ENCODE data around the gene TTYH2.

The TTYH2 gene

GRCh38 chr17:74212913-74213791 lies at the start of gene TTYH2:
Gene TTYH2 (plus strand): TSS chr17:74213571. CDS start chr17:74213588, 17 bp downstream.
- H3K27me3 ChIP-seq (ENCODE audit: control insufficient read depth, insufficient read depth, low read length), result peaks cover 46% of the 10 kb centered on the region
- H3K36me3 ChIP-seq (ENCODE audit: control insufficient read depth, insufficient read depth, low read length), result peaks cover 22% of the 10 kb centered on the region
- H3K9me3 ChIP-seq (ENCODE audit: control insufficient read depth, insufficient read depth, low read depth, low read length), result no peaks in the 10 kb centered on the region
- H3K27ac ChIP-seq (ENCODE audit: low read depth, low read length), result no peak within 1 kb of the TSS
- H3K4me3 ChIP-seq (ENCODE audit: low read depth, low read length), result peak within 1 kb of the TSS; percentile 66
- peak within 1 kb of the TSS; percentile 44 for H3K9ac ChIP-seq (ENCODE audit: low read length)
- H3K4me1 ChIP-seq (ENCODE audit: control insufficient read depth, insufficient read depth, low read length), result peaks cover 33% of the 10 kb centered on the region

GRCh38 chr17:74163836-74164235 lies 49.5 kb upstream of the TTYH2 start:
- Histone ChIP-seq H3K4me3 (ENCODE audit: low read depth, low read length) (no peak overlapping the region), H3K36me3 (ENCODE audit: control insufficient read depth, insufficient read depth, low read length) (no peaks in the 10 kb centered on the region), H3K9me3 (ENCODE audit: control insufficient read depth, insufficient read depth, low read depth, low read length) (no peaks in the 10 kb centered on the region), H3K4me1 (ENCODE audit: control insufficient read depth, insufficient read depth, low read length) (peaks cover 8% of the 10 kb centered on the region; the same call in 1 of the 2 replicates), H3K27me3 (ENCODE audit: control insufficient read depth, insufficient read depth, low read length) (no peaks in the 10 kb centered on the region), H3K27ac (ENCODE audit: low read depth, low read length) (no peak overlapping the region), H3K9ac (ENCODE audit: low read length) (no peak overlapping the region)

- Histone ChIP-seq H3K4me3 (ENCODE audit: low read depth, low read length) (no peak overlapping the region), H3K9me3 (ENCODE audit: control insufficient read depth, insufficient read depth, low read depth, low read length) (no peaks in the 10 kb centered on the region), H3K4me1 (ENCODE audit: control insufficient read depth, insufficient read depth, low read length) (peaks cover 8% of the 10 kb centered on the region; the same call in 1 of the 2 replicates), H3K9ac (ENCODE audit: low read length) (no peak overlapping the region), H3K27ac (ENCODE audit: low read depth, low read length) (no peak overlapping the region), H3K36me3 (ENCODE audit: control insufficient read depth, insufficient read depth, low read length) (no peaks in the 10 kb centered on the region), H3K27me3 (ENCODE audit: control insufficient read depth, insufficient read depth, low read length) (no peaks in the 10 kb centered on the region)
These were observed 48.8 kb upstream of the TTYH2 start for GRCh38 chr17:74164446-74165045.

GRCh38 chr17:74165797-74166365 lies 47.5 kb upstream of the TTYH2 start:
- Histone ChIP-seq H3K9me3 (ENCODE audit: control insufficient read depth, insufficient read depth, low read depth, low read length) (no peaks in the 10 kb centered on the region), H3K27ac (ENCODE audit: low read depth, low read length) (no peak overlapping the region), H3K36me3 (ENCODE audit: control insufficient read depth, insufficient read depth, low read length) (no peaks in the 10 kb centered on the region), H3K9ac (ENCODE audit: low read length) (no peak overlapping the region), H3K27me3 (ENCODE audit: control insufficient read depth, insufficient read depth, low read length) (no peaks in the 10 kb centered on the region), H3K4me1 (ENCODE audit: control insufficient read depth, insufficient read depth, low read length) (peaks cover 8% of the 10 kb centered on the region; the same call in 1 of the 2 replicates), H3K4me3 (ENCODE audit: low read depth, low read length) (no peak overlapping the region)

GRCh38 chr17:74170924-74171323 lies 42.4 kb upstream of the TTYH2 start:
- H3K36me3 ChIP-seq (ENCODE audit: control insufficient read depth, insufficient read depth, low read length), result no peaks in the 10 kb centered on the region
- H3K9ac ChIP-seq (ENCODE audit: low read length), result no peak overlapping the region
- no peaks in the 10 kb centered on the region for H3K27me3 ChIP-seq (ENCODE audit: control insufficient read depth, insufficient read depth, low read length)
- H3K9me3 ChIP-seq (ENCODE audit: control insufficient read depth, insufficient read depth, low read depth, low read length), result no peaks in the 10 kb centered on the region
- no peak overlapping the region for H3K27ac ChIP-seq (ENCODE audit: low read depth, low read length)
- H3K4me3 ChIP-seq (ENCODE audit: low read depth, low read length), result no peak overlapping the region
- H3K4me1 ChIP-seq (ENCODE audit: control insufficient read depth, insufficient read depth, low read length), result no peaks in the 10 kb centered on the region

GRCh38 chr17:74172700-74173099 lies 40.7 kb upstream of the TTYH2 start:
- Histone ChIP-seq H3K36me3 (ENCODE audit: control insufficient read depth, insufficient read depth, low read length) (no peaks in the 10 kb centered on the region), H3K27me3 (ENCODE audit: control insufficient read depth, insufficient read depth, low read length) (no peaks in the 10 kb centered on the region), H3K27ac (ENCODE audit: low read depth, low read length) (no peak overlapping the region)

GRCh38 chr17:74176546-74177001 lies 36.8 kb upstream of the TTYH2 start:
- no peak overlapping the region for H3K4me3 ChIP-seq (ENCODE audit: low read depth, low read length)
- no peaks in the 10 kb centered on the region for H3K36me3 ChIP-seq (ENCODE audit: control insufficient read depth, insufficient read depth, low read length)
- no peak overlapping the region for H3K27ac ChIP-seq (ENCODE audit: low read depth, low read length)
- no peaks in the 10 kb centered on the region for H3K9me3 ChIP-seq (ENCODE audit: control insufficient read depth, insufficient read depth, low read depth, low read length)
- H3K9ac ChIP-seq (ENCODE audit: low read length), result no peak overlapping the region
- H3K27me3 ChIP-seq (ENCODE audit: control insufficient read depth, insufficient read depth, low read length), result no peaks in the 10 kb centered on the region
- H3K4me1 ChIP-seq (ENCODE audit: control insufficient read depth, insufficient read depth, low read length), result no peaks in the 10 kb centered on the region; the same call in 1 of the 2 replicates

More at GRCh38 chr17:74172700-74173099, 40.7 kb upstream of the TTYH2 start:
- Histone ChIP-seq H3K4me1 (ENCODE audit: control insufficient read depth, insufficient read depth, low read length) (no peaks in the 10 kb centered on the region), H3K4me3 (ENCODE audit: low read depth, low read length) (no peak overlapping the region), H3K9me3 (ENCODE audit: control insufficient read depth, insufficient read depth, low read depth, low read length) (no peaks in the 10 kb centered on the region), H3K9ac (ENCODE audit: low read length) (no peak overlapping the region)

- Histone ChIP-seq H3K27ac (ENCODE audit: low read depth, low read length) (no peak overlapping the region), H3K4me1 (ENCODE audit: control insufficient read depth, insufficient read depth, low read length) (no peaks in the 10 kb centered on the region; the same call in 1 of the 2 replicates), H3K4me3 (ENCODE audit: low read depth, low read length) (no peak overlapping the region), H3K36me3 (ENCODE audit: control insufficient read depth, insufficient read depth, low read length) (no peaks in the 10 kb centered on the region), H3K9ac (ENCODE audit: low read length) (no peak overlapping the region), H3K27me3 (ENCODE audit: control insufficient read depth, insufficient read depth, low read length) (no peaks in the 10 kb centered on the region), H3K9me3 (ENCODE audit: control insufficient read depth, insufficient read depth, low read depth, low read length) (no peaks in the 10 kb centered on the region)
These were observed 36.3 kb upstream of the TTYH2 start for GRCh38 chr17:74177018-74177450.

- no peaks in the 10 kb centered on the region for H3K27me3 ChIP-seq (ENCODE audit: control insufficient read depth, insufficient read depth, low read length)
- H3K9ac ChIP-seq (ENCODE audit: low read length), result no peak overlapping the region
These were observed 33.8 kb upstream of the TTYH2 start for GRCh38 chr17:74179576-74179975.

GRCh38 chr17:74180336-74180735 lies 33.0 kb upstream of the TTYH2 start:
- Histone ChIP-seq H3K4me3 (ENCODE audit: low read depth, low read length) (no peak overlapping the region), H3K27ac (ENCODE audit: low read depth, low read length) (no peak overlapping the region), H3K9me3 (ENCODE audit: control insufficient read depth, insufficient read depth, low read depth, low read length) (no peaks in the 10 kb centered on the region), H3K36me3 (ENCODE audit: control insufficient read depth, insufficient read depth, low read length) (no peaks in the 10 kb centered on the region), H3K27me3 (ENCODE audit: control insufficient read depth, insufficient read depth, low read length) (no peaks in the 10 kb centered on the region), H3K4me1 (ENCODE audit: control insufficient read depth, insufficient read depth, low read length) (no peaks in the 10 kb centered on the region; the same call in 1 of the 2 replicates), H3K9ac (ENCODE audit: low read length) (no peak overlapping the region)

More at GRCh38 chr17:74179576-74179975, 33.8 kb upstream of the TTYH2 start:
- H3K27ac ChIP-seq (ENCODE audit: low read depth, low read length), result no peak overlapping the region
- no peak overlapping the region for H3K4me3 ChIP-seq (ENCODE audit: low read depth, low read length)
- H3K9me3 ChIP-seq (ENCODE audit: control insufficient read depth, insufficient read depth, low read depth, low read length), result no peaks in the 10 kb centered on the region
- H3K4me1 ChIP-seq (ENCODE audit: control insufficient read depth, insufficient read depth, low read length), result no peaks in the 10 kb centered on the region; the same call in 1 of the 2 replicates
- no peaks in the 10 kb centered on the region for H3K36me3 ChIP-seq (ENCODE audit: control insufficient read depth, insufficient read depth, low read length)
